GM19328 (cell line): ENCODE measurements around the gene SMARCA2.

Source experiments
- ATAC-seq: cut with Tn5 transposase; IDR thresholded peaks from one replicate; pipeline ENCODE4 v1.9.1; 2021; ENCODE audit warnings: mild to moderate bottlenecking, moderate library complexity; ENCODE audit not compliant: unreplicated experiment

Gene SMARCA2

DNA sequence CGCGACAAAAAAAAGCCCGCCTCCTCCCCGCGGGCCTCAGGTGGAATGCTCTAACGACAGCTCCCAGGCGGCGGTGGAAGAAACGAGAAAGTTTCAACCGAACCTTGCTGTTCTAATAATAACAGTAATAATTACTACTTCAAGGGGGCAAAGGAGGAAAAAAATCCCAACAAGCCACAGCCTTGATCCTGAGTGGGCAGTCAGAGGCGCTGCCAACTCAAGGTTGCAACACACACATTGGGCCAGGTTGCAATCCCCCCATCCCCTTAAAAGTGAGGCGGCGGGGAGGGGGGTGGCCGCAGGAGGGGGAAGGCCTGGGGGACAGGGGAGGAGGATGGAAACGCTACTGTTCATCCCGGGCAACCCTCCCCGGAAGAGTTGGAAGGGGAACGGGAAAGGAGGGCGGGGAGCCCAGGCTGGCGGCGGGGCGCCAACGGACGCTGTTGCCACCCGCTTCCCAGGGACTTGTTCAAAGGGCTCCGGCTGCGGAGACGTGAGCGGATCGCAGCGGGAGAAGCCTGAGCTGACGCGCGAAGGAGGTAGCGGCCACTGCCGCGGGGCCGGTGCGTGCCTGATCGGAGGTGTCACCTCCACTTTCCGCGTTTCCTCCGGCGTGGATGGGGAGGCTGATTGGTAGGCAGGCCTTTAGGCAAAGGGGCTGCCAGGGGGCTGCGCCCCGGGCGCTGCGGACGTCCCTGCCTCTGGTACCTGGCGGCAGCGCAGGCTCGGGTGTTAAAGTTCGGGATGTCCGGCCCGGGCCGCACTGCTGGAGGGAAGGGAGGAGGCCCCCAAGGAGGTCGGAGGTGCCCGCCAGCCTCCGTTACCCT lies 647 bp downstream of the SMARCA2 start:
- ATAC-seq, result no peak

DNA sequence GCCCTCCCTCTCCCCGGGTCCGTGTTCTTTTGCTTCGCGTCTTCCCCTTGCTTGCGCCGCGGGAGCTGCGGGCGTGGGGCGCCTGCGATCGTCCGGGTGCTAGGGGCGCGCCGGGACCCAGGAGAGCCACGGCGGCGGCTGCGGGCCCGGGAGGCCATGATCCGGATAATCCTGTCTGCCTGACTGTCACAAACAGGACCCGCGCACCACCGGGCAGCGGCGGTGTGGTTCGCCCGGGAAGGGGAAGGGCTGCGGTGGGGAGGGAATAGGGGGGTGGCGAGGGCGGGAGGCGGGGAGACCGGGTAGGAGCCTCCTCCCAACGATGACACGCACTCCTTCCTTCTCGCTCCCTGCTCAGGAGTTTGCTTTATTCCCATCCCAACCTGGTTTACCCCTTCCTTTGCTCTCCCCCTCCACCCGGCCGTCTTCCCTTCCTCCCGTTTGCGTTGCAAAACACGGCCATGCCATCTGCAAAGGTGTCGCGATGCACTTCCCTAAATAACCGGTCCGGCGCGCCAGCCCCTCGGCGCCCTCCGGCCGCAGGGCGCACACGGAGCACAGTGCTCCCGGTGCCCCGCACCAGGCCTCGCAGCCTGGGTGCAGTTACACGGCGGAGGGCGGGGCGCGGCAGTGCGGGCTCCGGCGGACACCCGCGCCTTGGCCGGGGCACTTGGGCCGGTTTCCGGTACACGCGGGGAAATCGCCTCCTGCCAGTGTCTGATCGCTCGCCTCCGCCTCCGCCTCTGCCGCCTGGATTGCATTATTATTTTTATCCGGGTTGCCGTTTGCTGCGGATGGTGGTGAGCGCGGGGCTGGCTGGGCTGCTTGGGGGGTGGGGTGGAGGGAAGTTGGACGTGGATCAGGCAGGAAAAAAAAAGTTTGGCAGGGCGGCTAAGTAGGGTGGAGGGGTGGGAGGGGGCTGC lies 1.5 kb downstream of the SMARCA2 start:
- ATAC-seq, result no peak

DNA sequence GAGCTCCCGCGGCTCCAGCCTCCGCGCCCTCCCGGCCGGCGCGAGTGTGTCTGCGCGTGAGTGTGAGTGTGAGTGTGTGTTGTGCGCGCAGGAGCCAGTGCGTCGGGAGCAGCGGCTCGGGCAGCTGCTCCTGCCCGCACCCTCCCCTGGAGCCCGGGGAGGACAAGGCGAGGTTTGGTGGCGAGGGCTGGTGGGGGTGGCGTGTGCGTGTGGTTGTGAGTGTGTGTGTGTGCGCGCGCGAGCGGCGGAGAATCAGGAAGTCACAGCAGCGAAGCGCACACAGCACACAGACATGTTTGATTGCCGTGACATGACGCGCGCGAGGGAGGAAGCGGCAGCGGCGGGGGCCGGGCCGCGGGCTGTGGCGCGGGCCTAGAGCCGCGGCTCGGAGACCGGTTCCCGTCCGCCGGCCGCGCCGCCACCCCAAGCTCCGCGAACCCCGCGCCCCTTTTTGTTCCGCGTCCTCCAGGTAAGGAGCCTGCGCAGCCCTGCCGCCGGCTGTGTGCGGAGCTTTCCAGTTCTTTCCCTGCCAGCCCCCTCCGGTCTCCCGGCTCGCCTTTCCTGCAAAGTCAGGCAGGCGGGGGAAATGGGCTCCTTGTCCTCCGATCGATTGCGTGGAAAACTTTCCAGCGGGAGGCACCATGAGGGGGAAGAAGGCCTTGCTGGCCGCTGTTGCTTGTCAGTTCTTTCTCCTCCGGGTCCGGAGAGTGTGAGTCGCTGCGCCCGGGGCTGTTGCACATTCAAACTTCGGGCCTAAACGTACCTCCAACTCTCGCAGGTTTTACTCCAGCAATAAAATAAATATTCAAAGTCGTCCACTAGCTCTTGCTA lies 2.4 kb downstream of the SMARCA2 start:
- peak; percentile 21 for ATAC-seq

DNA sequence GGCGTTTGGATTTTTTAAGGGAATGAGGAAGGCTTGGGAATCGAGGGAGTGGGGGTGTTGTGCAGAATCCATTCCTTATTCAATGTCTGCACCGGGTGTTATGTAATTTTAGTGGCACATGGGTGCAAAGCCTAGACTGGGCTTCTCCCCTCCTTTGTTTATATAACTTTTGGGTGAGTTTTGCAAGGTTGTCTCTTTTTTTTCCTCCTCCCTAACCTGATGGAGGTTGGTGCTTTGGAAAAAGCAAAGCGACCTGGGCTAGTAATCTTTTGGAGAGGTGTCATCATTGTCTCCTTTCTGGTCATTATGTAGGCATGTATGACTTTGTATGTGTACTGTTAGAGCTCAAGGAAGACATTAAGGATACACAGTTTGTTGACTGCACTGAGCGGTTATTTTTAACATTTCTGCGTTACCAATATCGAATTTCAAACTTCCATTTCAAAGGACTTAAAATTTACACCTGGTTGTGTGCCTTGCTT lies 3.1 kb downstream of the SMARCA2 start:
- no peak for ATAC-seq

GRCh38 chr9:2018764-2019558 lies 3.8 kb downstream of the SMARCA2 start:
- ATAC-seq, result no peak

- ATAC-seq, result no peak
Observed at GRCh38 chr9:2019723-2020122, 4.6 kb downstream of the SMARCA2 start.

DNA sequence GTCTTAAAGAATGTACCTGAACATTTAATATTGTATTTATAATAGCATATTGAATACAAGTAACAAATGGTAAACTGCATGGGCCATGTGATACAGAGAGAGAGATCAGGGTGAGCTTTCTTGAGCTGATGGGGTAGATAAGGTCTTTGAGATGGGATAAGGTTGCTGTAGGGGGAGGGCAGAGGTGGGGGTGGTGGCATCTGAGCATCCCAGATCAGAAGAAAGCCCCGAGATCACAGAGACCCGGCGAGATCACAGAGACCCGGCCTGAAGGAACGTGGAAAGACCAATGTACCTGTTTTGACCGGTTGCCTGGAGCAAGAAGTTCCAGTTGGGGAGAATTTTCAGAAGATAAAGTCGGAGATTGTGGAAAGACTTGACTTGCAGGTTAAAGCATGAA lies 6.6 kb downstream of the SMARCA2 start:
- no peak for ATAC-seq

DNA sequence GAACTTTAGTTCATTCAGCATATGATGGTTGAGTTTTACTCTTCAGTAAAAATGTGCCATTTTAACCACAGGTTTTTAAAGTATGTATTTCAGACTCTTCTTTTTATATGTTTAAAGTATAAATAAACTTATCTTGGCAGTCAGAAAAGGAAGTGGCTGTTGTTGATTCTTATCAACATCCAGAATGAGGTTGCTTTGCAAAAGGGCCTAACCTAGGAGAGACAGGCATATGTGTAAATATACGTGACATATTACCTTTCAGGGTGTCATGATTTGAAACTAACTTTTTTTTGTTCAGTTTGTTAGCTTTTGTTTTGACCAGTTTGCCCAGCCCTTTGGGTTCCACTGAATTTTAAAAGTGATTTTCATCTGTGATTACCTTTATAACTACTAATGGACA lies 7.4 kb downstream of the SMARCA2 start:
- no peak for ATAC-seq

- ATAC-seq, result no peak
Observed at GRCh38 chr9:2023042-2023441, 7.9 kb downstream of the SMARCA2 start.

DNA sequence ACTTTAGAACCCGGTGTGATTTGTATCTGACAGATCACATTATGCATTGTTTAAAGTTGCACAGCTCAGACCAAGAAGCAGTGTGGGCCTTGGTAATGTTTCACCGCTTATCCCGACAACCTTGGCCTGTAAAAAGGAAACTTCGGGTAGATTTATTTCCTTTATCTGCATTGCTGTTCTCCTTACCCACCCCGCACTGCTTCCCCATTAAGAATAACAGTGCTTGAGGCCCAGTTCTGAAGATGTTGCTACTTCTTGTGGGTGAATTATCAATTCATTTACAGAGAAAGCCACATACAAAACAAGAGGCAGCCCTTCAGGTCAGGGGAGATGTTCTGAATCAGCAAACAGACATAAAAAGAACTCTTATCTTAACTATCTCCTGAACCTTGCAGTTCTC lies 8.4 kb downstream of the SMARCA2 start:
- no peak for ATAC-seq

- no peak for ATAC-seq
Observed at GRCh38 chr9:2024888-2025782, 10.0 kb downstream of the SMARCA2 start.

DNA sequence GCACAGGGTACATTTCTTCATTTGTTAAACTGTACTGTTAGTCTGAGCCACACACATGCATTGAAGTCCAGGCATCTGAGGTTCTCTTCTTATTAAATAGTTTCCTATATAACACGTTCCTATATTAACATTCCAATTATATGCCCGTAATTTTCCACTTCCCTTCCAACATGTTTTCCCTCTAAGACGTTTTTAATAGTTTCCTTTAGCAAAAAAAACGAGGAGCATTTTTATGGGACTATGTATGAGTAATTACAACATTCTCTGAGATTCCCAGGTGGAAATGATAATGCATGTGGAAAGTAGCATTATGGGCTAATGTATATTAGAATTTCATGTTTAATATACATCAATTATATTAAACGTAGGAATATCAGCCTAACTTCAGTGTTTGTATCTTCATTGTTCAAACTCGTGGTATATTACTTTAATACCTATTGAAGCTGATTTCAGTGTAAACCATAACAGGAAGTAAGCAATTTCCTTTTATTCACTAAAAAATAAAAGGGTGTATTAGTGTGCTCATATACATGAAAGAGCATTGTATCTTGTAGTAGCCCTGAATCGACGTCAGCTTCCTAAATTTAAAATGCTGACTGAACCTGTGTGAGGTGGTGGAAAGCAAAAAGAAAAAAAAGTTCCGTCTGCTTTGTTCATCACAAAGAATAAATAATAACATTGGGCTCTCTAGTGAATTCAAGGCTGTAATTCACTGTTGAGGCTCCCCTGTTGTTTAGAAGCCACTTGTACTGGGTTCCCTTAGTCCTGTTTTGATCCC lies 11.3 kb downstream of the SMARCA2 start:
- ATAC-seq, result no peak

GRCh38 chr9:2027543-2028160 lies 12.5 kb downstream of the SMARCA2 start:
- ATAC-seq, result no peak

- no peak for ATAC-seq
Observed at GRCh38 chr9:2028888-2029287, 13.7 kb downstream of the SMARCA2 start.

- ATAC-seq, result no peak
Observed at GRCh38 chr9:2029666-2030170, 14.6 kb downstream of the SMARCA2 start.

DNA sequence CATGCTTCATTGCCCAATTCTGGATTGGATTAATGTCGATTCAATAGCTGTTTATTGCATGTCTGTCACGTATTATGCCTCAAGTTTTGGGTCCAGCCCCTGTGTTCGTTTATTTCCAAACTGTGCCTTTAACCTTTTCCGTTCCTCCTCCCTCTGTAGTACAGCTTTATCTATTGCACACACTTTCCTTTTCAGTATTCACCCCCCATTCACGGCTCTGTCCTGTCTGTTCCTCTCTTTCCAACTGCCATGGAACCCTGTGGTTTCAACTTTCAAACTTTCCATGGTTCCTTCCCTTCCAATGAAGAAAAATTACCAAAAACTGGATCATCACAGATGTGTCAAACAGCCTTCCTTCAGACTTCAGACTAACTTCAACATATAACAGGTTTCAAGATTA lies 17.1 kb downstream of the SMARCA2 start:
- ATAC-seq, result no peak

- no peak for ATAC-seq
Observed at GRCh38 chr9:2036844-2037243, 21.7 kb downstream of the SMARCA2 start.
